SH-SY5Y (cell line): ENCODE measurements around the gene CASKIN2.

ENCODE experiments used
- GATA2 ChIP-seq: IDR thresholded peaks from 2 replicates; pipeline ENCODE4 v1.6.1; 2011; ENCODE audit warnings: mild to moderate bottlenecking, low read depth, low read length
- GATA3 ChIP-seq: IDR thresholded peaks from 2 replicates; pipeline ENCODE4 v1.6.1; 2011; ENCODE audit warnings: low read depth, mild to moderate bottlenecking, low read length, moderate library complexity

GRCh38 chr17:75514919-75515495 is 330 bp downstream of the CASKIN2 start:
- TF ChIP-seq GATA3 (no peak), GATA2 (no peak; the same call in 1 of the 2 replicates)
